GM21381 (cell line): ENCODE results near the gene NLRX1.
"Not testable (repeated sequence)": the region's sequence is repeated elsewhere in the genome, so short reads cannot be mapped to it uniquely, and the experiment has no call there.

Source experiments
- ATAC-seq: cut with Tn5 transposase; IDR thresholded peaks from one replicate; pipeline ENCODE4 v1.9.1; 2021; ENCODE audit warnings: mild to moderate bottlenecking, moderate library complexity; ENCODE audit not compliant: unreplicated experiment

Gene NLRX1

GRCh38 chr11:119181677-119182412, 13.3 kb downstream of the NLRX1 start:
- ATAC-seq, result no peak

GRCh38 chr11:119184399-119184798, 15.9 kb downstream of the NLRX1 start:
- ATAC-seq, result not testable (repeated sequence)

- no peak for ATAC-seq
Measured at GRCh38 chr11:119185981-119186634, 17.6 kb downstream of the NLRX1 start.

GRCh38 chr11:119187123-119187892, 18.8 kb downstream of the NLRX1 start:
- no peak for ATAC-seq

- ATAC-seq, result no peak
Measured at GRCh38 chr11:119188067-119188466, 19.5 kb downstream of the NLRX1 start.

- ATAC-seq, result no peak
Measured at GRCh38 chr11:119188887-119189286, 20.4 kb downstream of the NLRX1 start.

GRCh38 chr11:119189393-119189792, 20.9 kb downstream of the NLRX1 start:
- no peak for ATAC-seq

GRCh38 chr11:119190531-119190930, 22.0 kb downstream of the NLRX1 start:
- no peak for ATAC-seq

GRCh38 chr11:119191265-119191664, 22.7 kb downstream of the NLRX1 start:
- ATAC-seq, result not testable (repeated sequence)

- ATAC-seq, result no peak
Measured at GRCh38 chr11:119192111-119192510, 23.6 kb downstream of the NLRX1 start.

GRCh38 chr11:119193001-119193400, 24.5 kb downstream of the NLRX1 start:
- no peak for ATAC-seq

GRCh38 chr11:119193626-119194025, 25.1 kb downstream of the NLRX1 start:
- no peak for ATAC-seq

- ATAC-seq, result no peak
Measured at GRCh38 chr11:119194811-119195440, 26.4 kb downstream of the NLRX1 start.

- no peak for ATAC-seq
Measured at GRCh38 chr11:119195680-119196079, 27.2 kb downstream of the NLRX1 start.

- no peak for ATAC-seq
Measured at GRCh38 chr11:119196833-119197483, 28.4 kb downstream of the NLRX1 start.

GRCh38 chr11:119198925-119199324, 30.4 kb downstream of the NLRX1 start:
- no peak for ATAC-seq

GRCh38 chr11:119201236-119201635, 32.7 kb downstream of the NLRX1 start:
- not testable (repeated sequence) for ATAC-seq

GRCh38 chr11:119202554-119202953, 34.0 kb downstream of the NLRX1 start:
- no peak for ATAC-seq

GRCh38 chr11:119204066-119204465, 35.5 kb downstream of the NLRX1 start:
- no peak for ATAC-seq

GRCh38 chr11:119205080-119205479, 36.6 kb downstream of the NLRX1 start:
- ATAC-seq, result no peak
